Measurements from ENCODE around the gene NFASC.

The NFASC gene

DNA sequence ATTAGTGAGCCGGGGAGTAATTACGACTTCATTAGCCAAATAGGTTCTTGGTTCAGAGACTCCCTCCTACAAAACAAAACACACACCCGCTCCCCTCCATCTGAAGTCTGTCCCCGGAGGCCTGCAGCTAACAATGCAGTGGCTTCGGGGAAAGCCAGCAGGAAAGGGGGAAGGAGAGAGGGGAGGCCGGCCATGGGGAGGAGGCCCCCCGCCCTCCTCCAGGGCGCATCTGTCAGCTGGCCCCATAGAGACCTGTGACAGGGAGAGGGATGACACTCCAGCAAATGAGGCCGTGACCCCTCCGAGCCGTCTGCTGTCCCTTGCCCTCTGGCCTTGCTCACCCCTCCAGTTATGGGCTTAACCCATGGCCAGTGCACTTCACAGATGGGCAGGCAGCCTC, 160.2 kb downstream of the NFASC start:
- TF ChIP-seq SIN3A (IDR thresholded peaks at IDR 0.05; ENCODE audit: borderline replicate concordance, insufficient read depth, low read length) (no peak), FOXP2 (optimal IDR thresholded peaks at IDR 0.05; ENCODE audit: borderline replicate concordance, extremely low read depth, extremely low read length, insufficient read depth) (no peak), POLR2AphosphoS5 (IDR thresholded peaks at IDR 0.05; ENCODE audit: low read depth, low read length) (no peak), TAF1 (IDR thresholded peaks at IDR 0.05; ENCODE audit: borderline replicate concordance, insufficient read depth, low read length) (no peak)
- TF ChIP-seq, protein P1, sequence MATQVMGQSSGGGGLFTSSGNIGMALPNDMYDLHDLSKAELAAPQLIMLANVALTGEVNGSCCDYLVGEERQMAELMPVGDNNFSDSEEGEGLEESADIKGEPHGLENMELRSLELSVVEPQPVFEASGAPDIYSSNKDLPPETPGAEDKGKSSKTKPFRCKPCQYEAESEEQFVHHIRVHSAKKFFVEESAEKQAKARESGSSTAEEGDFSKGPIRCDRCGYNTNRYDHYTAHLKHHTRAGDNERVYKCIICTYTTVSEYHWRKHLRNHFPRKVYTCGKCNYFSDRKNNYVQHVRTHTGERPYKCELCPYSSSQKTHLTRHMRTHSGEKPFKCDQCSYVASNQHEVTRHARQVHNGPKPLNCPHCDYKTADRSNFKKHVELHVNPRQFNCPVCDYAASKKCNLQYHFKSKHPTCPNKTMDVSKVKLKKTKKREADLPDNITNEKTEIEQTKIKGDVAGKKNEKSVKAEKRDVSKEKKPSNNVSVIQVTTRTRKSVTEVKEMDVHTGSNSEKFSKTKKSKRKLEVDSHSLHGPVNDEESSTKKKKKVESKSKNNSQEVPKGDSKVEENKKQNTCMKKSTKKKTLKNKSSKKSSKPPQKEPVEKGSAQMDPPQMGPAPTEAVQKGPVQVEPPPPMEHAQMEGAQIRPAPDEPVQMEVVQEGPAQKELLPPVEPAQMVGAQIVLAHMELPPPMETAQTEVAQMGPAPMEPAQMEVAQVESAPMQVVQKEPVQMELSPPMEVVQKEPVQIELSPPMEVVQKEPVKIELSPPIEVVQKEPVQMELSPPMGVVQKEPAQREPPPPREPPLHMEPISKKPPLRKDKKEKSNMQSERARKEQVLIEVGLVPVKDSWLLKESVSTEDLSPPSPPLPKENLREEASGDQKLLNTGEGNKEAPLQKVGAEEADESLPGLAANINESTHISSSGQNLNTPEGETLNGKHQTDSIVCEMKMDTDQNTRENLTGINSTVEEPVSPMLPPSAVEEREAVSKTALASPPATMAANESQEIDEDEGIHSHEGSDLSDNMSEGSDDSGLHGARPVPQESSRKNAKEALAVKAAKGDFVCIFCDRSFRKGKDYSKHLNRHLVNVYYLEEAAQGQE (IDR thresholded peaks at IDR 0.05; ENCODE audit: insufficient read depth in 1 of 2, low read depth in 2 of 2, low read length in 2 of 2) = no peak

DNA sequence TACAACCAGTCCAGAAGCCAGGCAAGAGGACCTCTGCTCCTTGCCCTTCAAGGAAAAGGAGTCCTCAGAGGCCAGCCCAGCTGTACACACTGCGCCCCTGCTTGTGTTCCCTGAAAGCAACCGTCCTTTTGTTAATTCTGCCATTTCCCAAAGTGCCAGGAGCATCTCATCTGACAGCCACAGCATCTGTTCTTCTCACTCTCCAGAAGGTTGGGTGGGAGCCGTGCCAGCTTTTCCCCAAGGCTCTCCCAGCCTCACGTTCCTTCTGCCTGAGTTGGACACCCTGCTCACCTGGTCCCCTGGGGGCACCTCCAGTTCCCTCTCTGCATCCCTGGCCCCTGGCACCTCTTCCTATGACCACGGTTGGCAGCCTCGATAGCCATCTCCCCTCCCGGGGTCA, 161.8 kb downstream of the NFASC start:
- TF ChIP-seq SIN3A (IDR thresholded peaks at IDR 0.05; ENCODE audit: borderline replicate concordance, insufficient read depth, low read length) = no peak
- no peak for TF ChIP-seq POLR2AphosphoS5 (IDR thresholded peaks at IDR 0.05; ENCODE audit: low read depth, low read length)
- TF ChIP-seq TAF1 (IDR thresholded peaks at IDR 0.05; ENCODE audit: borderline replicate concordance, insufficient read depth, low read length) = no peak
- TF ChIP-seq, protein P1 (IDR thresholded peaks at IDR 0.05; ENCODE audit: insufficient read depth in 1 of 2, low read depth in 2 of 2, low read length in 2 of 2) = no peak
- TF ChIP-seq FOXP2 (optimal IDR thresholded peaks at IDR 0.05; ENCODE audit: borderline replicate concordance, extremely low read depth, extremely low read length, insufficient read depth) = no peak

DNA sequence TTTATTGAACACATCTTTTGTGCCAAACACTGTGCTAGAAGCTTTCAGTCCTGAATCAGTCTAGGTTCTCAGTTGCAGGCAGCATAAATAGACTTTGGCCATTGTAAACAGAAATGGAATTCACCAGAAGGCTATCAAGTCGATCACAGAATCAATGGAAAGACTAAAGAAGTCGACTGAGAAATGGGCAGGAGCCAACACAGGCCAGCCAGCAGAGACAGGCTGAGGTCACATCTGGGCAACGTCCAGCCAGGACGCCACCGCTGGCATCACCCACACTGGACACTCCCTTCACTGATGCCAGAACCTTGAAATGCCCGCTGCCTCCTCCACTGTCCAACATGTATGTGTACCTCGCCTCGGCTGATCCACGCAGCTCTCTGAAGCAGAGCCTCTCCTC, 166.9 kb downstream of the NFASC start:
- no peak for TF ChIP-seq FOXP2 (optimal IDR thresholded peaks at IDR 0.05; ENCODE audit: borderline replicate concordance, extremely low read depth, extremely low read length, insufficient read depth)
- TF ChIP-seq POLR2AphosphoS5 (IDR thresholded peaks at IDR 0.05; ENCODE audit: low read depth, low read length) = no peak
- no peak for TF ChIP-seq SIN3A (IDR thresholded peaks at IDR 0.05; ENCODE audit: borderline replicate concordance, insufficient read depth, low read length)
- no peak for TF ChIP-seq TAF1 (IDR thresholded peaks at IDR 0.05; ENCODE audit: borderline replicate concordance, insufficient read depth, low read length)
- TF ChIP-seq, protein P1 (IDR thresholded peaks at IDR 0.05; ENCODE audit: insufficient read depth in 1 of 2, low read depth in 2 of 2, low read length in 2 of 2) = no peak

DNA sequence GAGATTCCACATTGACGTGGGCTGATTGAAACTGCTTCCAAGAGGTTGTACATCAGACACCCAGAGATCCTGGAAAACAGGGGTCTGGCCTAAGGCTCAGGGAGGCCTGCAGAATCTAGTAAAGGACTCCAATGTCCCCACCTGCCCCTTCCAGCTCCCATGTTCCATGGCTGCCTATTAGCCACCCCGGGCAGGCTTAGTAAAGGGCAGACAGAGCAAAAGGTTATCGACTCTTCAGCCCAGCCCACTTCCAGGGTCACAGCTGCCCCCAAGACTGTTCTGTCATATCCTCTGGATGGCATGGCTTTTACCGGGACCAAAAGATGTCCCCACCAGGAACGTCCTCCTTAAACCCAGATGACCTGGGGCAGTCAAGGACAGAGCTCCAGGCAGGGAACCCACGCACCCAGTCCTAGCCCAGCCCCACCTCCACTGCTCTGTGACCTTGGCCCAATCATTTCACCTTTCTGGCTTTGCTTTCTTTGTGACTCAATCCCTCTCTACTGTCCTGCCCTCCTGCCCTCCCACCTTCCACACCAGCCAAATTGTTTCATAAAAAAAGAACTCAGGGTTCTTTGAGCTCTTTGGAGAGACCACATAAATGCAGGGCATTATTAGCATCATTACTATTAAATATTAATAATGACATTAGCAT, 167.6 kb downstream of the NFASC start:
- TF ChIP-seq, protein P1 (IDR thresholded peaks at IDR 0.05; ENCODE audit: insufficient read depth in 1 of 2, low read depth in 2 of 2, low read length in 2 of 2) = no peak
- no peak for TF ChIP-seq POLR2AphosphoS5 (IDR thresholded peaks at IDR 0.05; ENCODE audit: low read depth, low read length)
- no peak for TF ChIP-seq FOXP2 (optimal IDR thresholded peaks at IDR 0.05; ENCODE audit: borderline replicate concordance, extremely low read depth, extremely low read length, insufficient read depth)
- no peak for TF ChIP-seq TAF1 (IDR thresholded peaks at IDR 0.05; ENCODE audit: borderline replicate concordance, insufficient read depth, low read length)
- no peak for TF ChIP-seq SIN3A (IDR thresholded peaks at IDR 0.05; ENCODE audit: borderline replicate concordance, insufficient read depth, low read length)
